GM21528 (cell line): ENCODE measurements around the gene YIPF3.
"Not testable (repeated sequence)": the region's sequence is repeated elsewhere in the genome, so short reads cannot be mapped to it uniquely, and the experiment has no call there.

Experiments
- ATAC-seq: cut with Tn5 transposase; IDR thresholded peaks from one replicate; pipeline ENCODE4 v1.9.1; 2021; ENCODE audit warnings: mild to moderate bottlenecking, moderate library complexity; ENCODE audit not compliant: unreplicated experiment, low FRiP score

The YIPF3 gene

DNA sequence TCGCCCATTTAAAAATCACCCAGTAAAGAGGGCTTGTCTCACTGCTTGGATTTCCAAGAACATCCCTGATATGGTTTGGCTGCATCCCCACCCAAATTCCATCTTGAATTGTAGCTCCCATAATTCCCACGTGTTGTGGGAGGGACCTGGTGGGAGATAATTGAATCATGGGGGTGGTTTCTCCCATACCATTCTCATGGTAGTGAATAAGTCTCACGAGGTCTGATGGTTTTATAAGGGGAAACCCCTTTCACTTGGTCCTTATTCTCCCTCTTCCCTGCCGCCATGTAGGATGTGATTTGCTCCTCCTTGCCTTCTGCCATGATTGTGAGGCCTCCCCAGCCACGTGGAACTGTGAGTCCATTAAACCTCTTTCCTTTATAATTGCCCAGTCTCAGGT, 49.5 kb downstream of the YIPF3 start:
- ATAC-seq, result not testable (repeated sequence)

DNA sequence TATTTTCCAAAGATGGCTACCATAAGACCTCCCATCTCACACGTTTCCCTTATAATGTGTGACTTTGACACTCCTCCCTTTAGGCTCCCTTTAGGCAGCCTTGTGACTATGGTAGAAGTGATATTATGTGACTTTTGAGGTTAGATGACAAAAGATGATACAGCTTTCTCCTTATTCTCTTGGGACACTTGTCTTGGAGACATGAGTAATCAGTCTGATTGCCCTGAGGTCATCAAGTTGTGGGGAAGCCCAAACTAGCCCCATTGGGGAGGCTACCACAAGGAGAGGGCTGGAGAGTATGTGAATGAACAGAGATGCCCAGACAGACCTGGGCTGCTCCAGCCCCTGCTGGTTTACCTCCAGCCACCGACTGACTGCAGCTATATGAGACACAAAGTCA, 50.8 kb downstream of the YIPF3 start:
- no peak for ATAC-seq

DNA sequence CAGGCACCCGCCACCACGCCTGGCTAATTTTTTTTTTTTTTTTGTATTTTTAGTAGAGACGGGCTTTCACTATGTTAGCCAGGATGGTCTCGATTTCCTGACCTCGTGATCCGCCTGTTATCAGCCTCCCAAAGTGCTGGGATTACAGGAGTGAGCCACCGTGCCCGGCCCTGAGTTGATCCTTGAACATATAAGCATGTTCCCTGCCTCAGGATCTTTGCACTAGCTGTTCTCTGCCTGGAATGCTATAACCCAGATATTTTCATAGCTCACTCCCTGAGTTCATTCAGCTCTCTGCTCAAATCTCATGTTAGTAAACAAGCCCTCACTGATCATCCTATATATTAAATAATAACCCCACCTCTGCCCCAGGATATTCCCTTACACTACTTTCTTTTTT, 52.4 kb downstream of the YIPF3 start:
- ATAC-seq, result no peak

DNA sequence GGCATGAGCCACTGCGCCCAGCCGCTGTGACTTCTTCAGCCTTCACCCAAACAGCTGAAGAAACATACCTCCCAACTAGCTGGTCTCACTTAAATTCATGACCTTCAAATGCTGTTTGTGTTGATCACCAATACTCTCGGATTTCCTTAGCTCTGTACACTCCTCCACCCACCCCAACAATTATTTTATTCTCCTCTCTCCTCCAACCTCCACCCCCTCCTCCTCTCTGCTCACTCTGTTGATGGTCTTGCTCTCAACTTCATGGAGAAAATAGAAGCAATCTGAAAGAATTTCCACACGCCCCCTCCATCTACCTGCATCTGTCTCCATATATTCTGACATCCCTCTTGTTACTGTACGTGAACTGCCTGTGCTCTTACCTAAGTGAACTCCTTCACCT, 54.8 kb downstream of the YIPF3 start:
- no peak for ATAC-seq
